Measurements from ENCODE around the gene MSI2. TPM values are rescaled to one million over a fixed set of nuclear protein-coding genes. Genes with fewer than 3 reads are reported as not detected.

MSI2 gene
- total and polyA plus RNA-seq, 2 donors (not counting 3 experiments of a cell fraction or from before 2014, with no cell fraction given): 20.9 to 59.3 TPM

GRCh38 chr17:57631871-57632270, 375.5 kb downstream of the MSI2 start:
- Histone ChIP-seq H3K27me3 (ENCODE audit: control insufficient read depth in 2 of 2, insufficient read depth in 2 of 2, low read length in 2 of 2) (no peaks in the 10 kb centered on the region), H3K9me3 (replicated peaks; ENCODE audit: control insufficient read depth, insufficient read depth, low read length) (no peaks in the 10 kb centered on the region), H3K9me1 (replicated peaks; ENCODE audit: control insufficient read depth, extremely low read depth, insufficient read depth, low read length) (no peaks in the 10 kb centered on the region), H4K20me1 (replicated peaks; ENCODE audit: control insufficient read depth, extremely low read depth, insufficient read depth, low read length) (no peaks in the 10 kb centered on the region), H3K9ac (replicated peaks; ENCODE audit: extremely low read depth, insufficient read depth, low read length) (no peak overlapping the region), H3K4me1 (ENCODE audit: control insufficient read depth, extremely low read depth, insufficient read depth, low read length) (no peaks in the 10 kb centered on the region), H3K79me2 (ENCODE audit: control insufficient read depth, insufficient read depth, low read length) (no peaks in the 10 kb centered on the region), H2AFZ (ENCODE audit: low read depth, low read length) (no peak overlapping the region), H3K36me3 (ENCODE audit: control insufficient read depth in 2 of 2, extremely low read depth in 1 of 2, insufficient read depth in 2 of 2, low read length in 2 of 2) (no peaks in the 10 kb centered on the region), H3K4me3 (replicated peaks in 1 of 3; ENCODE audit: insufficient read depth in 1 of 3, low read depth in 1 of 3, low read length in 3 of 3) (no peak overlapping the region), H3K4me2 (ENCODE audit: insufficient read depth, low read length) (no peak overlapping the region), H3K27ac (ENCODE audit: insufficient read depth, low read depth, low read length) (no peak overlapping the region)
- DNase-seq (ENCODE audit: low read depth, low spot score): no peak
- intact Hi-C loops (cut with micrococcal nuclease): no loop called here
- dilution Hi-C loops (cut with MboI; ENCODE audit: extremely low pct_ligation_motif_present, low sequenced_read_pairs): no loop called here
- no peak for TF ChIP-seq EZH2 (IDR thresholded peaks at IDR 0.05; ENCODE audit: borderline replicate concordance, low read depth, low read length, severe bottlenecking)
- TF ChIP-seq FOS (IDR thresholded peaks at IDR 0.05; ENCODE audit: borderline replicate concordance, insufficient read depth, low read length): no peak
- no peak for TF ChIP-seq JUN (IDR thresholded peaks at IDR 0.05; ENCODE audit: borderline replicate concordance, insufficient read depth, insufficient read length, low read depth)
- no peak for TF ChIP-seq POLR2A (IDR thresholded peaks at IDR 0.05; ENCODE audit: low read depth, low read length)
- TF ChIP-seq GATA2 (IDR thresholded peaks at IDR 0.05; ENCODE audit: insufficient read depth, insufficient read length, low read depth, low read length): no peak
- TF ChIP-seq, protein P1, sequence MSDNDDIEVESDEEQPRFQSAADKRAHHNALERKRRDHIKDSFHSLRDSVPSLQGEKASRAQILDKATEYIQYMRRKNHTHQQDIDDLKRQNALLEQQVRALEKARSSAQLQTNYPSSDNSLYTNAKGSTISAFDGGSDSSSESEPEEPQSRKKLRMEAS (IDR thresholded peaks at IDR 0.05; ENCODE audit: insufficient read depth, insufficient read length): no peak
- TF ChIP-seq MYC (IDR thresholded peaks at IDR 0.05; ENCODE audit: low read depth, low read length): no peak
- no peak for TF ChIP-seq CTCF (IDR thresholded peaks at IDR 0.05; ENCODE audit: extremely low read depth in 1 of 2, insufficient read depth in 1 of 2, low read depth in 1 of 2, low read length in 2 of 2)
- TF ChIP-seq POLR2AphosphoS5 (IDR thresholded peaks at IDR 0.05; ENCODE audit: insufficient read depth, low read depth, low read length): no peak
- BruUV-seq (replicated peaks): no TSS peak
- FAIRE-seq: no peak
- POLR2A ChIA-PET: no interaction called here
- CTCF ChIA-PET: interaction anchor here (1.2 to 1.4 kb wide), 3 partner anchors 23 to 389 kb away, joined by 3 to 4 read pairs (median 4); no protein-coding TSS in a partner anchor

Data from endothelial cell of umbilical vein (primary cell).